Left lung (tissue), 10 donors: ENCODE results near the gene PCNT. TPM values are rescaled to one million over a fixed set of nuclear protein-coding genes. Genes with fewer than 3 reads are reported as not detected.
A peak's percentile ranks its signal among the peaks of the same experiment; 100 is the strongest.

Experiments used
- ATAC-seq: fragments of 200-7000 bp; cut with Tn5 transposase; one replicate; pipeline ENCODE4 v1.9.1; 2020; ENCODE audit warnings: moderate library complexity
- DNase-seq, 4 donors: peaks; one replicate each; pipeline ENCODE4 v3.0.0-alpha.2; 2013 to 2020
- H3K27ac ChIP-seq, 2 donors: fragments of 200-600 bp; sonication (generic) in 1 of 2; one replicate each; pipeline versions ENCODE4 v1.5.0 to v1.8.0; 2020 to 2021
- H3K27me3 ChIP-seq, 2 donors: fragments of 200-600 bp; sonication (generic) in 1 of 2; one replicate each; pipeline versions ENCODE4 v1.5.0 to v1.8.0; 2020 to 2021
- H3K36me3 ChIP-seq, 2 donors: fragments of 200-600 bp; sonication (generic) in 1 of 2; one replicate each; pipeline versions ENCODE4 v1.5.0 to v1.8.0; 2020 to 2021
- H3K4me1 ChIP-seq, 2 donors: fragments of 200-600 bp; one replicate each; pipeline ENCODE4 v1.8.0; 2021
- H3K4me3 ChIP-seq, 2 donors: fragments of 200-600 bp; sonication (generic) in 1 of 2; one replicate each; pipeline versions ENCODE4 v1.5.0 to v1.8.0; 2020 to 2021; ENCODE audit warnings: mild to moderate bottlenecking in 1 of 2
- H3K9me3 ChIP-seq, 2 donors: fragments of 200-600 bp; sonication (generic) in 1 of 2; one replicate each; pipeline versions ENCODE4 v1.5.0 to v1.8.0; 2020 to 2021
- intact Hi-C, 2 donors: fragments of 100-400 bp; cut with DNase I; formaldehyde crosslinking; loops; one replicate each; pipeline versions ENCODE4 v1.11.2 to v1.14.2; 2022
- polyA plus RNA-seq, 6 donors: library from polyadenylated mRNA; unstranded; fragments of 120-200 nt; gene quantifications; one replicate each; pipeline ENCODE4 v1.2.1, GENCODE V29; 2013; ENCODE audit not compliant: insufficient read length in 6 of 6
- total RNA-seq, 2 donors: library from RNA; stranded (reverse); fragmentation: NEBNext Ultra II Directional; extraction: Animal tissue kit (Norgen Biotek cat#: 25700); gene quantifications; one replicate each; pipeline ENCODE4 v1.2.1, GENCODE V29; 2021
- TF ChIP-seq, protein P1 (sequence below), 2 donors: fragments of 200-600 bp; sonication (generic) in 1 of 2; IDR thresholded peaks; one replicate each; pipeline versions ENCODE4 v1.5.0 to v1.8.0; 2021; ENCODE audit warnings: antibody characterized with exemption in 2 of 2
- donor health status: DM: no; HTN: yes; CAD: no.
- donor health status: DM: no; HTN: no; CAD: no.

Gene PCNT
- total and polyA plus RNA-seq, 8 donors = 25.7 to 35.4 (median 32.4) TPM

DNA sequence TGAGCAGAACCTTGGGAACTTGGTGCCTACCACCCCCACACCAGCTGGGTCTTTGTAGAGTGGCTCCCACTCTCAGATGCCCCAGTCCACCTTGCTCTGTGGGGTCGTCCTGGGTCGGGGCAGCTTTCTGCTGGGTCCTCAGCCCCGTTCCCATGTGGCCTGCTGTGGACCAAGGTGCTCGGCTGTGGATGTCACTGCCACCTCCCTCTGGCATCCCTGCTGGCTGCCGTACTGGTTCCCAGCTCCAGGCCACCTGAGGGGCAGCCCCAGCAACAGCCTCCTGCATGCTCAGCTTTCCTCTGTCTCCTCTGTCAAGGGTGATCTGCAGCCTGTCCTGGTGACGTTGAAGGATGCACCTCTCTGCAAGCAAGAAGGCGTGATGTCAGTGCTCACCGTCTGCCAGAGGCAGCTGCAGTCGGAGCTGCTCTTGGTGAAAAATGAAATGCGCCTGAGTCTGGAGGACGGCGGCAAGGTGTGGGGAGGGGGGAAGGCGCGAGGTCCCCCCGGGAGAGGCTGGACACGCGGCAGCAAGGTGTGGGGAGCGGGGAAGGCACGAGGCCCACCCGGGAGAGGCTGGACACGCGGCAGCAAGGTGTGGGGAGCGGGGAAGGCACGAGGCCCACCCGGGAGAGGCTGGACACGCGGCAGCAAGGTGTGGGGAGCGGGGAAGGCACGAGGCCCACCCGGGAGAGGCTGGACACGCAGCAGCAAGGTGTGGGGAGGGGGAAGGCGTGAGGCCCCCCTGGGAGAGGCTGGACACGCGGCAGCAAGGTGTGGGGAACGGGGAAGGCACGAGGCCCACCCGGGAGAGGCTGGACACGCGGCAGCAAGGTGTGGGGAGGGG is 88.8 kb downstream of the PCNT start:
- no peak overlapping the region for H3K4me3 ChIP-seq
- H3K36me3 ChIP-seq = peaks cover 0 to 69% of the 10 kb centered on the region in 2 donors

DNA sequence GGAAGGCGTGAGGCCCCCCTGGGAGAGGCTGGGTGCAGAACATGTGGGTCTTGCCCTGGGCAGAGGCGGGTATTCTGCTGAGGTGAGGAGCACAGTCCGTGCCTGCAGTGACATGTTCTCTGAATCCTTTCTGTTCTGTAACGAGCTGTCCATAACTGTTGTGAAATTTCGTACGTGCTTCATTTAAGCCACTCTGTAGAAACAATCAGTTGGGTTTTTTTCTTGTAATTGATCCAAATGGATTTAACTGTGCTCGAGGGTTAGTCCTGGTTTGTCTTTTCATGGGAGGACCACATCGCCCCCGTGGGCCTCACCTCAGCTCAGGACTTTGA is 89.4 kb downstream of the PCNT start:
- Histone ChIP-seq H3K27ac (no peak overlapping the region), H3K4me1 (no peaks in the 10 kb centered on the region), H3K9me3 (no peaks in the 10 kb centered on the region), H3K36me3 (peaks cover 0 to 73% of the 10 kb centered on the region in 2 donors), H3K27me3 (no peaks in the 10 kb centered on the region), H3K4me3 (no peak overlapping the region)
- ATAC-seq = no peak
- intact Hi-C loops = no loop called here
- TF ChIP-seq, protein P1, sequence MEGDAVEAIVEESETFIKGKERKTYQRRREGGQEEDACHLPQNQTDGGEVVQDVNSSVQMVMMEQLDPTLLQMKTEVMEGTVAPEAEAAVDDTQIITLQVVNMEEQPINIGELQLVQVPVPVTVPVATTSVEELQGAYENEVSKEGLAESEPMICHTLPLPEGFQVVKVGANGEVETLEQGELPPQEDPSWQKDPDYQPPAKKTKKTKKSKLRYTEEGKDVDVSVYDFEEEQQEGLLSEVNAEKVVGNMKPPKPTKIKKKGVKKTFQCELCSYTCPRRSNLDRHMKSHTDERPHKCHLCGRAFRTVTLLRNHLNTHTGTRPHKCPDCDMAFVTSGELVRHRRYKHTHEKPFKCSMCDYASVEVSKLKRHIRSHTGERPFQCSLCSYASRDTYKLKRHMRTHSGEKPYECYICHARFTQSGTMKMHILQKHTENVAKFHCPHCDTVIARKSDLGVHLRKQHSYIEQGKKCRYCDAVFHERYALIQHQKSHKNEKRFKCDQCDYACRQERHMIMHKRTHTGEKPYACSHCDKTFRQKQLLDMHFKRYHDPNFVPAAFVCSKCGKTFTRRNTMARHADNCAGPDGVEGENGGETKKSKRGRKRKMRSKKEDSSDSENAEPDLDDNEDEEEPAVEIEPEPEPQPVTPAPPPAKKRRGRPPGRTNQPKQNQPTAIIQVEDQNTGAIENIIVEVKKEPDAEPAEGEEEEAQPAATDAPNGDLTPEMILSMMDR (IDR thresholded peaks at IDR 0.05) = no peak
- no peak for DNase-seq

More for the DNA sequence above, 88.8 kb downstream of the PCNT start:
- TF ChIP-seq, protein P1 (IDR thresholded peaks at IDR 0.05) = no peak
- Histone ChIP-seq H3K27ac (no peak overlapping the region), H3K27me3 (no peaks in the 10 kb centered on the region), H3K4me1 (no peaks in the 10 kb centered on the region), H3K9me3 (no peaks in the 10 kb centered on the region)
- ATAC-seq = no peak
- intact Hi-C loops = no loop called here
- peak in 1 of 4 donors; percentile 26 for DNase-seq

DNA sequence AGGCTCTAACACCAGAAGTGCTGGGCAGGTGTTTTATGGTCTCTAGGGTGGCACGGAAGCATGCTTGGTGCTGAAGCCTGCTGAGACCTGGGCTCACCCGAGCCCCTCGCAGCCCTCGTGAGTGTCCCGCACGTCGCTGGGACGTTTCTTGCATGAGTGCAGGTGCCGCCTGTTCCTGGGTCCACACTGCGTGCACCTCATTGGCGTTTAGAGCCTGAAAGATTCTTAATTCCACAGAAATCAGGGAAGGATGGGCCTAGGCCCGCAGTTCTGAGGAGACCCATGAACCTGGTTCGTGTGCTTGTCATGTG is 91.0 kb downstream of the PCNT start:
- ATAC-seq = no peak
- no peaks in the 10 kb centered on the region for H3K4me1 ChIP-seq
- H3K36me3 ChIP-seq = peaks cover 0 to 85% of the 10 kb centered on the region in 2 donors
- no peaks in the 10 kb centered on the region for H3K27me3 ChIP-seq
- no peak overlapping the region for H3K27ac ChIP-seq
- TF ChIP-seq, protein P1 (IDR thresholded peaks at IDR 0.05) = no peak
- intact Hi-C loops = no loop called here
- H3K9me3 ChIP-seq = no peaks in the 10 kb centered on the region
- H3K4me3 ChIP-seq = no peak overlapping the region
- DNase-seq = peak in 1 of 4 donors; percentile 49

DNA sequence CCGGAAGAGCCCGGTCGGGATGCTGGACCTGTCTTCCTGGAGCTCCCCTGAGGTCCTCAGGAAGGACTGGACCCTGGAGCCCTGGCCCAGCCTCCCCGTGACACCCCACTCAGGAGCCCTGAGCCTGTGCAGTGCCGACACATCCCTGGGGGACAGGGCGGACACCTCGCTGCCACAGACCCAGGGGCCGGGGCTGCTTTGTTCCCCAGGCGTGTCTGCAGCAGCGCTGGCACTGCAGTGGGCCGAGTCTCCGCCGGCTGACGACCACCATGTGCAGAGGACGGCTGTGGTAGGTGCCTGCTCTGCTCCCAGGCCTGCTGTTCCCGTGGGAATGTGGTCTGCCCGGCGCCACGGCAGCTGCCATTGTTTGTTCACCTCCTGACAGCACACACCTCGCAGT is 92.6 kb downstream of the PCNT start:
- peaks cover 0 to 85% of the 10 kb centered on the region in 2 donors for H3K36me3 ChIP-seq

DNA sequence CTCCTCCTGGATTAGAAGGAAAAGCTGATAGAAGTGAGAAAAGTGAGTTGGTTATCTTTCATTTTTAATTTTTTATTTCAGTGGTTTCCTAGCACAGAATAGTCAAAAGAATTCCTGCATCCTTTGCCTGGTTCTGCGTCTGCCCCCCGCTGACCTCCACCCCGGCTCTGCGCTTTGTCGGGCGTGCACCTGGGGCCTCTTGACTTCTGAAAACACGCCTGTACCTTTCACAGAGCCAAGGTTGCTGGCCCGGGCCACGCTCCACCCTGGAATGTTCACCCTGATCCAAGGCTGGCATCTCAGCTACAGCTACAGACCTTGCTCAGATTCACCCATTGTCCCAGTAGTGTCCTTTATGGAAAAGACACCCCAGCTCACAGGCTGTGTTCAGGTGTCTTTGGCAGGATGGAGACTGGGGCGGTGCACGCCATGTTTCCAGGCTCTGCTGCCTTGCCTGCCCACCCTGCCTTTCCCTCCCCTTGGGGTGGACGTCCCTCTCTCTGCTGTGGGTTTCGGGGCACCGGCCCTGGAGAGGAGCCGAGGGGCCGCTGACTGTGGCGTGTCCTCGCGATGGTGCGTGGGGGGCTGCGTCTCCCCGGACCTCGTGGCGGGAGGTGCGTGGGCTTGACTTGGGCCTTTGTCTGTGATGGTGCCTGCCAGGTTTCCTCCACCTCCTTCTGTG is 94.5 kb downstream of the PCNT start:
- peaks cover 0 to 83% of the 10 kb centered on the region in 2 donors for H3K36me3 ChIP-seq
- H3K9me3 ChIP-seq = no peaks in the 10 kb centered on the region
- no peak for ATAC-seq
- DNase-seq = peak in 1 of 4 donors; percentile 71
- no peak overlapping the region for H3K27ac ChIP-seq
- no peaks in the 10 kb centered on the region for H3K4me1 ChIP-seq
- intact Hi-C loops = no loop called here
- no peak overlapping the region for H3K4me3 ChIP-seq
- TF ChIP-seq, protein P1 (IDR thresholded peaks at IDR 0.05) = no peak
- no peaks in the 10 kb centered on the region for H3K27me3 ChIP-seq

More for the DNA sequence above, 92.6 kb downstream of the PCNT start:
- H3K4me3 ChIP-seq = no peak overlapping the region
- intact Hi-C loops = no loop called here
- no peaks in the 10 kb centered on the region for H3K4me1 ChIP-seq
- H3K27ac ChIP-seq = no peak overlapping the region
- H3K9me3 ChIP-seq = no peaks in the 10 kb centered on the region
- TF ChIP-seq, protein P1 (IDR thresholded peaks at IDR 0.05) = no peak
- DNase-seq (peak in 1 of 4 donors; percentile 68), ATAC-seq (no peak)
- no peaks in the 10 kb centered on the region for H3K27me3 ChIP-seq
